ENCODE results near the gene ABHD8. TPM values are rescaled to one million over a fixed set of nuclear protein-coding genes. Genes with fewer than 3 reads are reported as not detected.
A peak's percentile ranks its signal among the peaks of the same experiment; 100 is the strongest.

The ABHD8 gene
- total and polyA plus RNA-seq, 3 experiments from 2014 or later, result 5.2 to 8.3 (median 6.0) TPM

GRCh38 chr19:17321655-17322489 is 18.6 kb upstream of the ABHD8 start:
- H3K27ac ChIP-seq (ENCODE audit: low read depth, low read length), result no peak overlapping the region
- H3K9me3 Mint-ChIP-seq, result no peaks in the 10 kb centered on the region
- no peak for DNase-seq
- H3K9me3 ChIP-seq (ENCODE audit: low read length), result no peaks in the 10 kb centered on the region
- peaks cover 0 to 38% (median 5%) of the 10 kb centered on the region in 3 donors for H3K36me3 Mint-ChIP-seq
- no peaks in the 10 kb centered on the region for H3K27me3 ChIP-seq (ENCODE audit: insufficient read depth, low read length, poor library complexity, severe bottlenecking)
- H3K27me3 Mint-ChIP-seq, result no peaks in the 10 kb centered on the region
- no peak overlapping the region for H3K4me3 ChIP-seq (ENCODE audit: low read length)
- H3K4me3 Mint-ChIP-seq, result no peak overlapping the region
- H3K4me1 Mint-ChIP-seq, result peaks cover 0 to 10% (median 9%) of the 10 kb centered on the region in 3 donors
- no peaks in the 10 kb centered on the region for H3K4me1 ChIP-seq (ENCODE audit: insufficient read depth, low read length)
- no peaks in the 10 kb centered on the region for H3K36me3 ChIP-seq (ENCODE audit: insufficient read depth, low read length)
- ChIA-PET POLR2A (no interaction called here), CTCF (interaction anchor here (1.1 to 1.3 kb wide), 2 partner anchors 12 to 174 kb away, joined by 3 read pairs; no protein-coding TSS in a partner anchor)
- no peak overlapping the region for H3K27ac Mint-ChIP-seq

- no peaks in the 10 kb centered on the region for H3K4me1 ChIP-seq (ENCODE audit: insufficient read depth, low read length)
- H3K4me3 Mint-ChIP-seq, result no peak overlapping the region
- H3K27me3 Mint-ChIP-seq, result no peaks in the 10 kb centered on the region
- H3K27ac ChIP-seq (ENCODE audit: low read depth, low read length), result no peak overlapping the region
- POLR2A ChIA-PET, result no interaction called here
- no peaks in the 10 kb centered on the region for H3K9me3 ChIP-seq (ENCODE audit: low read length)
- CTCF ChIA-PET, result interaction anchor here (0.9 kb wide), 1 partner anchor 11 kb away, joined by 3 read pairs; the partner anchor contains the start of gene DDA1
- peaks cover 6% of the 10 kb centered on the region for H3K36me3 ChIP-seq (ENCODE audit: insufficient read depth, low read length)
- H3K4me3 ChIP-seq (ENCODE audit: low read length), result no peak overlapping the region
- H3K4me1 Mint-ChIP-seq, result peaks cover 0 to 10% (median 9%) of the 10 kb centered on the region in 3 donors
- DNase-seq, result no peak
- H3K36me3 Mint-ChIP-seq, result peaks cover 0 to 48% (median 5%) of the 10 kb centered on the region in 3 donors
- no peak overlapping the region for H3K27ac Mint-ChIP-seq
- no peaks in the 10 kb centered on the region for H3K27me3 ChIP-seq (ENCODE audit: insufficient read depth, low read length, poor library complexity, severe bottlenecking)
- H3K9me3 Mint-ChIP-seq, result no peaks in the 10 kb centered on the region
These were observed 17.2 kb upstream of the ABHD8 start for GRCh38 chr19:17320435-17320834.

- Mint-ChIP-seq H3K27me3 (no peaks in the 10 kb centered on the region), H3K9me3 (no peaks in the 10 kb centered on the region), H3K4me1 (peaks cover 0 to 10% (median 9%) of the 10 kb centered on the region in 3 donors), H3K4me3 (no peak overlapping the region), H3K36me3 (peaks cover 0 to 52% (median 5%) of the 10 kb centered on the region in 3 donors), H3K27ac (no peak overlapping the region)
- H3K9me3 ChIP-seq (ENCODE audit: low read length), result no peaks in the 10 kb centered on the region
- no peaks in the 10 kb centered on the region for H3K27me3 ChIP-seq (ENCODE audit: insufficient read depth, low read length, poor library complexity, severe bottlenecking)
- no peaks in the 10 kb centered on the region for H3K4me1 ChIP-seq (ENCODE audit: insufficient read depth, low read length)
- H3K27ac ChIP-seq (ENCODE audit: low read depth, low read length), result no peak overlapping the region
- no peak for DNase-seq
- H3K36me3 ChIP-seq (ENCODE audit: insufficient read depth, low read length), result peaks cover 8% of the 10 kb centered on the region
- ChIA-PET POLR2A (no interaction called here), CTCF (no interaction called here)
- no peak overlapping the region for H3K4me3 ChIP-seq (ENCODE audit: low read length)
These were observed 16.4 kb upstream of the ABHD8 start for GRCh38 chr19:17319473-17320238.

DNA sequence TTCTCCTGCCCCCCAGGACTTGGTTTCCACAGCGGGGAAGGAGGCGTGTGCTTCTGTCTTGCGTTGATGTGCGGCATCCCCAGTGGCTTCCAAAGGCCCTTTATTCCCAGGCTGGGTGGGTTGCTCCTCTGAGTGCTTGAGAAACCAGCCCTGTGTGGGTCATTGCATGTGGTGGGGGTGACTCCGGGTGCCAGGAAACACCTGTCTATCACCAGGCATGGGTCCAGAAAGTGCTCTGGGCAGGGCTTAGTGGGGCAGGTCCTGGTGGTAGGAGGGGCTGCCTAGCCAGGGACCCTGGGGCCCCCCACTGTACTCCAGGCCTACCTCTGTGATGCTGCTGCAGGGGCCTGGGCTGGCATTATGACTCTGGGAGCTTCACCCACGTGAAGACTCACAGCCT is 15.7 kb upstream of the ABHD8 start:
- H3K27me3 ChIP-seq (ENCODE audit: insufficient read depth, low read length, poor library complexity, severe bottlenecking), result no peaks in the 10 kb centered on the region
- H3K9me3 Mint-ChIP-seq, result no peaks in the 10 kb centered on the region
- no peak overlapping the region for H3K27ac Mint-ChIP-seq
- H3K9me3 ChIP-seq (ENCODE audit: low read length), result no peaks in the 10 kb centered on the region
- DNase-seq, result no peak
- H3K4me1 ChIP-seq (ENCODE audit: insufficient read depth, low read length), result no peaks in the 10 kb centered on the region
- H3K4me3 ChIP-seq (ENCODE audit: low read length), result no peak overlapping the region
- H3K27me3 Mint-ChIP-seq, result no peaks in the 10 kb centered on the region
- ChIA-PET POLR2A (no interaction called here), CTCF (interaction anchor here (0.6 kb wide), 1 partner anchor 26 kb away, joined by 3 read pairs; no protein-coding TSS in a partner anchor)
- no peak overlapping the region for H3K27ac ChIP-seq (ENCODE audit: low read depth, low read length)
- peaks cover 15% of the 10 kb centered on the region for H3K36me3 ChIP-seq (ENCODE audit: insufficient read depth, low read length)
- peaks cover 0 to 10% (median 9%) of the 10 kb centered on the region in 3 donors for H3K4me1 Mint-ChIP-seq
- H3K36me3 Mint-ChIP-seq, result peaks cover 0 to 59% (median 5%) of the 10 kb centered on the region in 3 donors
- H3K4me3 Mint-ChIP-seq, result no peak overlapping the region

DNA sequence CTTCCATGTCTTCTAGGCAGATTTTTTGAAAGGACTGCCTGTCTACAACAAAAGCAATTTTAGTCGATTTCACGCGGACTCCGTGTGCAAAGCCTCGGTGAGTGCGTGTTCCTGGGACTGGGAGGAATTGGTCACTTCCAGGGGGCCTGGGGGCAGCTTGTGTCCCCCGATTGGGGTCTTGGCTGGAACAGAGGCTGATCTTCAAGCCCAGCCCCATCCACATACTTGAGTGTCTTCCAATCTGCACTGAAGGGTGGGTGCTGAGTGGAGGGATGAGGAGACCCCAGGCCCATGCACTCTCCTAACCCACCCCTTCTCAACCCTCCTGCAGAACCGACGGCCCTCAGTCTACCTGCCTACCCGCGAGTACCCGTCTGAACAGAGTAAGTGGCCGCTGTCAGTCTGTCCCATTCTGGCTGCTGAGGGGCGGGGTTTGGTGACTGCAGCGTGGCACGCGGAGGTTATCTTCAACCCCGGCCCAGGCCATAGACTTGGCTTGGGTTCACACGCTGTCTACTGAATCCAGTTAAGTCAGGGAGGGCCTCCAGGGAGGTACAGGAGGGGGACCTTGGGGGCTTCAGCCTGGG is 10.9 kb upstream of the ABHD8 start:
- peaks cover 0 to 55% (median 0%) of the 10 kb centered on the region in 3 donors for H3K36me3 Mint-ChIP-seq
- POLR2A ChIA-PET, result no interaction called here
- H3K27ac ChIP-seq (ENCODE audit: low read depth, low read length), result no peak overlapping the region
- peak overlapping the region in 1 of 7 donors; percentile 33 for H3K4me3 Mint-ChIP-seq
- no peaks in the 10 kb centered on the region for H3K9me3 ChIP-seq (ENCODE audit: low read length)
- no peak overlapping the region for H3K27ac Mint-ChIP-seq
- H3K4me1 Mint-ChIP-seq, result peaks cover 21 to 27% (median 22%) of the 10 kb centered on the region in 3 donors
- no peaks in the 10 kb centered on the region for H3K9me3 Mint-ChIP-seq
- H3K27me3 ChIP-seq (ENCODE audit: insufficient read depth, low read length, poor library complexity, severe bottlenecking), result no peaks in the 10 kb centered on the region
- no peak overlapping the region for H3K4me3 ChIP-seq (ENCODE audit: low read length)
- H3K27me3 Mint-ChIP-seq, result peaks cover 0 to 2% of the 10 kb centered on the region in 2 donors
- CTCF ChIA-PET, result interaction anchor here (0.9 kb wide), 1 partner anchor 92 kb away, joined by 3 read pairs; the partner anchor contains the start of gene BST2
- peaks cover 20% of the 10 kb centered on the region for H3K36me3 ChIP-seq (ENCODE audit: insufficient read depth, low read length)
- H3K4me1 ChIP-seq (ENCODE audit: insufficient read depth, low read length), result peaks cover 11% of the 10 kb centered on the region
- no peak for DNase-seq

DNA sequence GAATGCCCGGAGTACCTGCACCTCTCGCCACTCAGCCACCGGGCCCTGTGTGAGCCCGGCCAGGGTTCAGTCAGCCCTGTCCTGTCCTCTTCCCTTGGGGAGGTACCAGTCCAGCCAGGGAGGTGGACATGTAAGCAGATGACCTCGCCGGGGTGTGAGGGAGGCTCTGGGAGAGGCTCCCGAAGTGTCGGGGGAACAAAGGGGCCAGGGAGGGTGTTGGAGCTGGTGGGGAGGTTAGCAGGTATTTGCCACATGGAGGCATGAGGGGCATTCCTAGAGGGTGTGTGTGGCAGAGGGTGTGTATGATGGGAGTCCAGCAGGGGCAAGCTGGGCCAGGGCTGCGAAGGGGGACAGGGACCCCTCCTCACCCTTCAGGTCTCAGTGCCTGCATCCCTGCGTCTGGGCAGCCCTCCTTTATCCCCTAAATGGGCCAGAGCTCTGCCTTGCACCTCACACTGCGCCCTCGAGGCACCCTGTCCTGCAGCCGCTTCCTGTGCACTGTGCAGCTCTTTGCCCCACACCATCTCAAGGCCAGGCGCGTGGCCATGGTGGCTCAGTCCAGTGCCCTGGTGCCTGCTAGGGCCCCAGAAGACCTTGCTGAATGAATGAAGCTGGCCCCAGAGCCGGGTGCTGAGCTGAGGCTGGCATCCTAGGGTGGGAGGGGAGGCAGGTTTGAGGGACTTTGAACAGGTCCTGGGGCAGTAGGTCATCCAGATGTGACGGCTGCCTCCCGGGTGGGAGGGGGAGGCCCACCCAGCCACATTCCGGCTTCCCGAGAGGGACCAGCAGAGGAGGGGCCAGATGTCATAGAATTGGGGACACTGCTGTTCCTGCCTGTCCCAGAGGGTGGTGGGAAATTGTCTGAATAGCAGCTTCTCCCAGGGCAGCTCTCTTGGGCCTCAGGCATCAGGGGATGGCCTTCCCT is 9.2 kb upstream of the ABHD8 start:
- peaks cover 29 to 36% (median 31%) of the 10 kb centered on the region in 3 donors for H3K4me1 Mint-ChIP-seq
- Histone ChIP-seq H3K36me3 (ENCODE audit: insufficient read depth, low read length) (peaks cover 20% of the 10 kb centered on the region), H3K4me3 (ENCODE audit: low read length) (no peak overlapping the region), H3K9me3 (ENCODE audit: low read length) (no peaks in the 10 kb centered on the region), H3K27me3 (ENCODE audit: insufficient read depth, low read length, poor library complexity, severe bottlenecking) (no peaks in the 10 kb centered on the region), H3K27ac (ENCODE audit: low read depth, low read length) (no peak overlapping the region), H3K4me1 (ENCODE audit: insufficient read depth, low read length) (peaks cover 14% of the 10 kb centered on the region)
- no peaks in the 10 kb centered on the region for H3K9me3 Mint-ChIP-seq
- no peak for DNase-seq
- peaks cover 0 to 49% (median 0%) of the 10 kb centered on the region in 3 donors for H3K36me3 Mint-ChIP-seq
- peak overlapping the region in 1 of 7 donors; percentile 75 for H3K4me3 Mint-ChIP-seq
- ChIA-PET CTCF (interaction anchor here (0.6 to 1.4 kb wide), 5 partner anchors 20 to 115 kb away, joined by 3 read pairs; no protein-coding TSS in a partner anchor), POLR2A (interaction anchor here (0.5 to 0.6 kb wide), 2 partner anchors 24 to 127 kb away, joined by 3 to 9 read pairs; no protein-coding TSS in a partner anchor)
- no peak overlapping the region for H3K27ac Mint-ChIP-seq
- peaks cover 0 to 2% of the 10 kb centered on the region in 2 donors for H3K27me3 Mint-ChIP-seq

Measured in CD8-positive, alpha-beta memory T cell (primary cell).